GM12891 (cell line): ENCODE data around the gene NAV2.

Experiments used
- POLR2A ChIP-seq: IDR thresholded peaks from 2 replicates; pipeline ENCODE4 v1.6.1; 2011; ENCODE audit warnings: low read depth, low read length, control low read depth
- POLR2AphosphoS5 ChIP-seq: IDR thresholded peaks from 2 replicates; pipeline ENCODE4 v1.6.1; 2011; ENCODE audit warnings: low read depth, low read length, control low read depth
- SPI1 ChIP-seq: IDR thresholded peaks from 2 replicates; pipeline ENCODE4 v1.6.1; 2011; ENCODE audit warnings: low read depth, low read length, control low read depth

- TF ChIP-seq POLR2A, result no peak
- TF ChIP-seq POLR2AphosphoS5, result no peak
- TF ChIP-seq SPI1, result no peak
Observed at GRCh38 chr11:20015529-20016427, 303.1 kb downstream of the NAV2 start.
